Coronary artery (tissue), 2 donors: ENCODE measurements around the gene COL4A6.

Experiments used
- DNase-seq: peaks from one replicate; pipeline ENCODE4 v3.0.0-alpha.2; 2017; ENCODE audit warnings: low spot score
- H3K27ac ChIP-seq, 2 donors: fragments of 200-600 bp; sonication (generic); one replicate each; pipeline ENCODE4 v1.5.1; 2016 to 2019
- H3K4me3 ChIP-seq: fragments of 200-600 bp; sonication (generic); 2 replicates; pipeline ENCODE4 v1.5.1; 2016; ENCODE audit warnings: mild to moderate bottlenecking, moderate library complexity
- TF ChIP-seq, protein P1 (sequence below): fragments of 200-600 bp; sonication (generic); IDR thresholded peaks from one replicate; pipeline ENCODE4 v1.5.1; 2019; ENCODE audit warnings: antibody characterized with exemption

COL4A6 gene

DNA sequence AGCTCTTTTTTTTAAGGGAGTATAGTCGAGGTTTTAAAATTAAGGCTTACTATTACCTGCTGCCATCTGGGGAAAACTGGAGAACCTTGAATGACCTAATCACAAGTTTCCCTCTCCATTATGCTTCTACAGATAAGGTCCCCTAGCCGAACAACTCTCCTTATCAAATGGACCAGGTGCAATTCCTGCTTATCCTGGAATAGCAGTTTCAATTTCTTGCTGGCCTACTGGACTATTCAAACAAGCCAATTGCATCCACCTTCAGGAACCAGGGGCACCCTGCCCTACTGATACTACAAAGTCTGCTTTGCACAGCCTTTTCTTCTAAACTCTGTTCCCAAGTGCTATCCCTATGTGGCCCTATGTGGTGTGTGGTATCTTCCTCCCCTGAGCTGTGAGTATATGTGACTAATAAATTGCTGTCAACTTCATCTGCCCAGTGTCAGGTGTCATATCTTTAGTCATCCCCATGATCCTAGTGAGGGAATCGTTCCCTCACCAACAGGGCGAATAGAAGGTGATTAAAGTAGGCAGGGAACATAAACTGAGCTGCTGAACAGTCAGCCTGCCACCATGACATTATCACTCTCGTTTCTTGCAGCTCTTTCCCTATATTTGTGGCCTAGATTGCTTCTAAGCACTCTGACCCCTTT lies 218.1 kb downstream of the COL4A6 start:
- Histone ChIP-seq H3K27ac (peak overlapping the region in 1 of 2 donors; percentile 65), H3K4me3 (no peak overlapping the region)
- TF ChIP-seq, protein P1, sequence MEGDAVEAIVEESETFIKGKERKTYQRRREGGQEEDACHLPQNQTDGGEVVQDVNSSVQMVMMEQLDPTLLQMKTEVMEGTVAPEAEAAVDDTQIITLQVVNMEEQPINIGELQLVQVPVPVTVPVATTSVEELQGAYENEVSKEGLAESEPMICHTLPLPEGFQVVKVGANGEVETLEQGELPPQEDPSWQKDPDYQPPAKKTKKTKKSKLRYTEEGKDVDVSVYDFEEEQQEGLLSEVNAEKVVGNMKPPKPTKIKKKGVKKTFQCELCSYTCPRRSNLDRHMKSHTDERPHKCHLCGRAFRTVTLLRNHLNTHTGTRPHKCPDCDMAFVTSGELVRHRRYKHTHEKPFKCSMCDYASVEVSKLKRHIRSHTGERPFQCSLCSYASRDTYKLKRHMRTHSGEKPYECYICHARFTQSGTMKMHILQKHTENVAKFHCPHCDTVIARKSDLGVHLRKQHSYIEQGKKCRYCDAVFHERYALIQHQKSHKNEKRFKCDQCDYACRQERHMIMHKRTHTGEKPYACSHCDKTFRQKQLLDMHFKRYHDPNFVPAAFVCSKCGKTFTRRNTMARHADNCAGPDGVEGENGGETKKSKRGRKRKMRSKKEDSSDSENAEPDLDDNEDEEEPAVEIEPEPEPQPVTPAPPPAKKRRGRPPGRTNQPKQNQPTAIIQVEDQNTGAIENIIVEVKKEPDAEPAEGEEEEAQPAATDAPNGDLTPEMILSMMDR, result no peak
- DNase-seq, result no peak

GRCh38 chrX:108217876-108218275 lies 220.3 kb downstream of the COL4A6 start:
- no peak overlapping the region for H3K4me3 ChIP-seq
- no peak for DNase-seq
- no peak overlapping the region for H3K27ac ChIP-seq
- TF ChIP-seq, protein P1, result no peak

DNA sequence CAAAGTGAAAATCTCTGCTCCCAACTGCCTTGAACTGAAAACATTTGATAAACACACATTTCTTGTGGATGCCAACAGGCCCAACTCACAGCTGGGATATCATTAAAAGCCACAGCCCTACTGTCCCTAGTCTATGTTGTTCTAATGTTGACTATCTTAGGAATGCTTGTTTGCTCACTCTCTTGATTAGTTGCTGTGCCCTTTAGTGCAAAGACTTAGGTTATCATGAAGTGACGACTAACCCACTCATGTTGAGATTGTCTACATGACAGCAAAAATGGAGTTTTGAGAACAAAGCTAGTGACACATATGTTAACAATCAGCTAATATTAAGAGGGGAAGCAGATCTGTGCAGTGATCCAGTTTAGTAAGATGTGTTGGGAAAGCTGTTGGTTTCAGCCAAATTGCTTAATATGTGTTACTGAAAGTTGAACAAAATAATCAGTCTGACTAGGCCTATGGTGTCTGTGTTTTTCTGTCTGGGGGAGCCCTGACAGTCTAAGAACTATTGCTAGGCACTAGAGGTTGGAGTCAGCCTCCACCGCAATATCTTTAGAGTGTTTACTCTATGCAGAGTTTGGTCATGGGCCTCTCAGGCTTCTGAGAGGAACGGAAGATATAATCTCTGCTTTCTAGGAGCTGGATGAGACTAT lies 221.2 kb downstream of the COL4A6 start:
- H3K27ac ChIP-seq, result peak overlapping the region; percentile 32 to 44
- no peak for DNase-seq
- H3K4me3 ChIP-seq, result no peak overlapping the region
- TF ChIP-seq, protein P1, result no peak

DNA sequence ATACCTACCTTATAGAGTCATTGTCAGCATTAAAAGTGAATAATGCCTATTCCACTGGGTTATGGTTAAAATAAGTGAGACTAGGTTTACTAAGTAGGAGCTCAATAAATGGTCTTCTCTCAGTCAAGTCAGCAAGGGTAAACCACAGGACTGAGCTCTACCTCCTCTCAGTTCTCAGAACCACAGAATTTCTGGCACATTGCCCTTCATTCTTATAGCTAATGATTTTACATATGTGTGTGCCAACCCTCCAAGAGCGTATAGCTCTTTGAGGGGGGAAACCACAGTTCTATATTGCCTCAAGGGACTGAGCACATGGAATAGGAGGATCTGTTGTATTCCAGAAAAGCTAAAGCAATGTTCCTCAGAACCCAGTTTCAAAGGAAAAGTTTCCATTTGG lies 221.8 kb downstream of the COL4A6 start:
- TF ChIP-seq, protein P1, result no peak
- Histone ChIP-seq H3K27ac (peak overlapping the region in 1 of 2 donors; percentile 44), H3K4me3 (no peak overlapping the region)
- no peak for DNase-seq

DNA sequence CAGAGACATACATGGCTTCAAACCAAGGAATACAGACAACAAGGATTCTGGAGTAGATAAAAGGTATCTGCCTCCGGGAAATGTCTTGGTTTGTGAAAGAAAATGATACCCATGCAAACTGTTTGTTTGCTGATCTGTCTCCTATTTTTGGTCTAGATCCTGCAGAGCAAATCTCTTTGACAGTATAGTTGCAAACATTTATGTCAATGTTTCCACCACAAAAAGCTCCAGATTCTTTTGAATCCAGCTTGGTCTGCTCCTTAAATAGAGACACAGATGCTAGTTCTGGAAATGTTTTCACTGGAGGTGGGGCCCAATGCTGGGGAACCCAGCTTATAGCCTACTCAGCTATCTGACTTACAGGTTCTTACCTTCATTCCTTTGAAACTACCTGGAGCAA lies 226.9 kb downstream of the COL4A6 start:
- no peak overlapping the region for H3K27ac ChIP-seq

DNA sequence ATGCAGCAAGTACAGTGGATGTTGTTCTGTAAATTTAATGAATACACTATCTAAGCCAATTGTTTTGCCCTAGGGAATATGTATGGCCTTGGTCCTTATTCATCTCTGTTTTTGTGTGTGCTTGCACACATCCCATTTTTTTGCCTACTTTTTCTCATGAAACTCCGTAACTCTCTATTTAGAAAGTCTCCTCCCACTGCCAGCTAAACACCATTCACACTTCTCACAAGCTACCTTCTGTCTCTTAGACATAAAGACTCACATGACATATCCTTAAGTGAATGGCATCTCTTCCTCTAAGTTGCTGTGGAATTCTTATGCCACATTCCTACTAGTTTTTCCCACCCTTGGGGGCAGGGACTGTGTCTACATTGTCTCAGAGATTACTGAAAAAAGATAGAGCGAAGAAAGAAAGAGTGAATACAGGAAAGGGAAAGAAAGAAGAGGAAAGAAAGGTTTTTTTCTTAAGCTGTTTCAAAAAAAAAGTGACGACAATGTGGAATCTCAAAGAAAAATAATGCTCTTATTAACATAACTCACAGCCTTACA lies 229.1 kb downstream of the COL4A6 start:
- TF ChIP-seq, protein P1, result no peak
- DNase-seq, result no peak
- Histone ChIP-seq H3K27ac (no peak overlapping the region), H3K4me3 (no peak overlapping the region)

More for the DNA sequence above, 226.9 kb downstream of the COL4A6 start:
- TF ChIP-seq, protein P1, result no peak
- DNase-seq, result no peak
- H3K4me3 ChIP-seq, result no peak overlapping the region

GRCh38 chrX:108203540-108203939 lies 234.7 kb downstream of the COL4A6 start:
- Histone ChIP-seq H3K27ac (no peak overlapping the region), H3K4me3 (no peak overlapping the region)
- no peak for DNase-seq
- TF ChIP-seq, protein P1, result no peak
